Neural progenitor cell (in vitro differentiated cells): Measurements from ENCODE around the gene QKI.

ENCODE experiments used
- EZH2 ChIP-seq: fragments of 200-600 bp; sonication (generic); IDR thresholded peaks from 2 replicates; pipeline ENCODE4 v1.6.1; 2017; ENCODE audit warnings: antibody characterized with exemption, mild to moderate bottlenecking, moderate library complexity
- TF ChIP-seq, protein P1 (sequence below): fragments of 200-600 bp; sonication (generic); IDR thresholded peaks from 2 replicates; pipeline ENCODE4 v1.5.1; 2017; ENCODE audit warnings: antibody characterized with exemption, mild to moderate bottlenecking

DNA sequence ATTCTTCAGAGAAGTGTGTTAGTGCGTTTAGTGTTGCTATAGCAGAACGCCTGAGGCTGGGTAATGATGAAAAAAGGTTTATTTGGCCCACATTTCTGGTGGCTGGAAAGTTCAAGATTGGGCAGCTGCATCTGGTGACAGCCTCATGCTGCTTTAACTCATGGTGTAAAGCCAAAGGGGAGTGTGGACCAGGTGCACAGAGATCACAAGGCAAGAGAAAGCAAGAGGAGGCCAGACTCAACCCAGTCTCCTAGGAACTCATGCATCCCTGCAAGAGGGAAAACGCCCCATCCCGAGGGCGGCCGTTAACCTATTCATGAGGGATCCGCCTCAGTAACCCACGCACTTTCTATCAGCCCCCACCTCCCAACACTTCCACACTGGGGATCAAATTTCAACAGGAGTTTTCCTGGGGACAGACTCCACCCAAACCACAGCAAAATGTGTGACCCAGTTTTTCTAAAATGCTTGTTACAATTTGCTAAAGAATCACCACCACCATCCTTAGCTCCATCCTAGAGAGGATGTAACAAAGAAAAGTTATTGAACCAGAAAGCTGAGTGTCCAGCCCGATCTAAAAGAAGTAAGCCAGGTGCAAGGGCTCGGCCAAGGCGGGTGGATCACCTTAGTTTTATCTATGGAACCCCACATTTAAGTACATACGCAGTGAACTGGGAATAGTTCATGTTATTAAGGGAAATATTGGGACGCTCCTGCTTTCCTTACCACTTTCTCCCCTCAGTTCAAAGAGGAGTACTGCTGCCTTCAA lies 164.8 kb downstream of the QKI start:
- TF ChIP-seq, protein P1, sequence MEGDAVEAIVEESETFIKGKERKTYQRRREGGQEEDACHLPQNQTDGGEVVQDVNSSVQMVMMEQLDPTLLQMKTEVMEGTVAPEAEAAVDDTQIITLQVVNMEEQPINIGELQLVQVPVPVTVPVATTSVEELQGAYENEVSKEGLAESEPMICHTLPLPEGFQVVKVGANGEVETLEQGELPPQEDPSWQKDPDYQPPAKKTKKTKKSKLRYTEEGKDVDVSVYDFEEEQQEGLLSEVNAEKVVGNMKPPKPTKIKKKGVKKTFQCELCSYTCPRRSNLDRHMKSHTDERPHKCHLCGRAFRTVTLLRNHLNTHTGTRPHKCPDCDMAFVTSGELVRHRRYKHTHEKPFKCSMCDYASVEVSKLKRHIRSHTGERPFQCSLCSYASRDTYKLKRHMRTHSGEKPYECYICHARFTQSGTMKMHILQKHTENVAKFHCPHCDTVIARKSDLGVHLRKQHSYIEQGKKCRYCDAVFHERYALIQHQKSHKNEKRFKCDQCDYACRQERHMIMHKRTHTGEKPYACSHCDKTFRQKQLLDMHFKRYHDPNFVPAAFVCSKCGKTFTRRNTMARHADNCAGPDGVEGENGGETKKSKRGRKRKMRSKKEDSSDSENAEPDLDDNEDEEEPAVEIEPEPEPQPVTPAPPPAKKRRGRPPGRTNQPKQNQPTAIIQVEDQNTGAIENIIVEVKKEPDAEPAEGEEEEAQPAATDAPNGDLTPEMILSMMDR: no peak
- TF ChIP-seq EZH2: no peak
